B cell (primary cell): ENCODE measurements around the gene KIF7.

ENCODE experiments used
- EZH2 ChIP-seq: IDR thresholded peaks from 2 replicates; pipeline ENCODE4 v1.6.1; 2012; ENCODE audit warnings: borderline replicate concordance, low read depth, mild to moderate bottlenecking, moderate library complexity, low read length; ENCODE audit not compliant: insufficient read depth, poor library complexity, severe bottlenecking
- TF ChIP-seq, protein P1 (sequence below): fragments of 200-600 bp; IDR thresholded peaks from one replicate; pipeline ENCODE4 v1.8.0; 2022; ENCODE audit warnings: antibody characterized with exemption, mild to moderate bottlenecking

DNA sequence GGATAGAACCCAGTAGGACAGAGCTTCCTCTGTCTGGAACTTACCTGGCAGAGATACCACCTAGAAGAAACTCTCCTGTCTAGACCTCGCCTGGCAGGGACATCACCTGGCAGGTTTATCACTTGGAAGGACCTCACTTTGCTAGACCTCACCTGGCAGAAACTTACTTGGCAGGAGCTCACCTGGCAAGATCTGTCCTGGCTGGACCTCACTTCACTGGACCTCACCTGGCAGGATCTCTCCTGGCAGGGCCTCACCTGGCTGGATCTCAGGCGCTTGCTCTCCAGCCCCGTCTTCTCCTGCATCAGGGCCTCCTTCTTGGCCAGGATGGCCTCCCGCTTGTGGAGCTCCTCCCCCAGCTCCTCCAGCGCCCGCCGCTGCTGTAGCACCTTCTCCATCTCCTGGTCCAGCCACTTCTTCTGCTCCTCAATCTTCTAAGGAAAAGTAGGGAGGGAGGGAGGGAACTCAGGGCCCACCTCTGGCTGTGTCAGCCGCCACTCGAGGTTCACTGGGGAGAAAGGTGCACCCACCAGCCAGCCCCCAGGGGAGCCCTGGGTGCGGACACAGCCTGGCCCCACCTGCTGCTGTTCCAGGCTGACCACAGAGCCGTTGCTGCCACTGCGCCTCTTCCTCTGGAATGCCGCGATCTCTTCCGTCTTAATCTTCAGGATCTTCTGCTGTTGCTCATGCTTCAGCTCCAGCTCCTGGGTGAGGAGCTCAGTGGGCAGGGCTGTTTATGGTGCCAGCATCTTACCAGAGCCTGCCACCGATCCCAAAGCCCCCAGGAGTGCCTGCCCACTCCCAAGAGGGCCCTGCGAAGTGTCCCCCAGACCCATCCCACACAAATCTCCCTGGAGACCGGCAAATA is 22.5 kb downstream of the KIF7 start:
- TF ChIP-seq, protein P1, sequence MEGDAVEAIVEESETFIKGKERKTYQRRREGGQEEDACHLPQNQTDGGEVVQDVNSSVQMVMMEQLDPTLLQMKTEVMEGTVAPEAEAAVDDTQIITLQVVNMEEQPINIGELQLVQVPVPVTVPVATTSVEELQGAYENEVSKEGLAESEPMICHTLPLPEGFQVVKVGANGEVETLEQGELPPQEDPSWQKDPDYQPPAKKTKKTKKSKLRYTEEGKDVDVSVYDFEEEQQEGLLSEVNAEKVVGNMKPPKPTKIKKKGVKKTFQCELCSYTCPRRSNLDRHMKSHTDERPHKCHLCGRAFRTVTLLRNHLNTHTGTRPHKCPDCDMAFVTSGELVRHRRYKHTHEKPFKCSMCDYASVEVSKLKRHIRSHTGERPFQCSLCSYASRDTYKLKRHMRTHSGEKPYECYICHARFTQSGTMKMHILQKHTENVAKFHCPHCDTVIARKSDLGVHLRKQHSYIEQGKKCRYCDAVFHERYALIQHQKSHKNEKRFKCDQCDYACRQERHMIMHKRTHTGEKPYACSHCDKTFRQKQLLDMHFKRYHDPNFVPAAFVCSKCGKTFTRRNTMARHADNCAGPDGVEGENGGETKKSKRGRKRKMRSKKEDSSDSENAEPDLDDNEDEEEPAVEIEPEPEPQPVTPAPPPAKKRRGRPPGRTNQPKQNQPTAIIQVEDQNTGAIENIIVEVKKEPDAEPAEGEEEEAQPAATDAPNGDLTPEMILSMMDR = no peak
- TF ChIP-seq EZH2 = no peak
